ENCODE measurements around the gene SUPT3H.
"Not testable (repeated sequence)": the region's sequence is repeated elsewhere in the genome, so short reads cannot be mapped to it uniquely, and the experiment has no call there.

The SUPT3H gene

GRCh38 chr6:45314146-45314545 is 63.6 kb downstream of the SUPT3H start:
- no peak for DNase-seq

- no peak for DNase-seq
Measured at GRCh38 chr6:45310118-45310788, 67.5 kb downstream of the SUPT3H start.

- no peak for DNase-seq
Measured at GRCh38 chr6:45305546-45305945, 72.2 kb downstream of the SUPT3H start.

- DNase-seq: no peak
Measured at GRCh38 chr6:45302832-45303231, 74.9 kb downstream of the SUPT3H start.

GRCh38 chr6:45301348-45302142 is 76.2 kb downstream of the SUPT3H start:
- DNase-seq: no peak

GRCh38 chr6:45300736-45301135 is 77.0 kb downstream of the SUPT3H start:
- no peak for DNase-seq

- no peak for DNase-seq
Measured at GRCh38 chr6:45299096-45299581, 78.6 kb downstream of the SUPT3H start.

- no peak for DNase-seq
Measured at GRCh38 chr6:45297320-45297719, 80.4 kb downstream of the SUPT3H start.

GRCh38 chr6:45294065-45294701 is 83.6 kb downstream of the SUPT3H start:
- DNase-seq: not testable (repeated sequence)

- DNase-seq: no peak
Measured at GRCh38 chr6:45293306-45293705, 84.4 kb downstream of the SUPT3H start.

GRCh38 chr6:45289751-45290514 is 87.8 kb downstream of the SUPT3H start:
- no peak for DNase-seq

GRCh38 chr6:45286707-45287106 is 91.0 kb downstream of the SUPT3H start:
- DNase-seq: not testable (repeated sequence)

GRCh38 chr6:45278367-45278766 is 99.4 kb downstream of the SUPT3H start:
- DNase-seq: no peak

- DNase-seq: not testable (repeated sequence)
Measured at GRCh38 chr6:45277741-45278140, 100.0 kb downstream of the SUPT3H start.

- no peak for DNase-seq
Measured at GRCh38 chr6:45275358-45275757, 102.4 kb downstream of the SUPT3H start.

GRCh38 chr6:45272626-45273025 is 105.1 kb downstream of the SUPT3H start:
- no peak for DNase-seq

- no peak for DNase-seq
Measured at GRCh38 chr6:45265246-45265645, 112.5 kb downstream of the SUPT3H start.

- DNase-seq: no peak
Measured at GRCh38 chr6:45260696-45261095, 117.0 kb downstream of the SUPT3H start.

- DNase-seq: no peak
Measured at GRCh38 chr6:45256697-45257695, 120.7 kb downstream of the SUPT3H start.

GRCh38 chr6:45255434-45255833 is 122.3 kb downstream of the SUPT3H start:
- DNase-seq: no peak

GRCh38 chr6:45254253-45254652 is 123.5 kb downstream of the SUPT3H start:
- no peak for DNase-seq

- DNase-seq: no peak
Measured at GRCh38 chr6:45253453-45253852, 124.3 kb downstream of the SUPT3H start.
